H1 (cell line): ENCODE results near the gene ITGB2.

Experiments
- CREB1 ChIP-seq: IDR thresholded peaks from 2 replicates; pipeline ENCODE4 v1.6.1; 2012; ENCODE audit warnings: inconsistent platforms
- CTCF ChIP-seq, 3 experiments: IDR thresholded peaks; 1 replicate in 2 of 3; 2 replicates in 1 of 3; pipeline versions ENCODE4 v1.5.1 to v1.6.1; 2011; ENCODE audit warnings: low read length in 3 of 3, mild to moderate bottlenecking in 3 of 3, inconsistent platforms in 2 of 3, low read depth in 1 of 3, moderate library complexity in 1 of 3; ENCODE audit not compliant: insufficient read depth in 1 of 3; ENCODE audit errors: control extremely low read depth in 1 of 3

DNA sequence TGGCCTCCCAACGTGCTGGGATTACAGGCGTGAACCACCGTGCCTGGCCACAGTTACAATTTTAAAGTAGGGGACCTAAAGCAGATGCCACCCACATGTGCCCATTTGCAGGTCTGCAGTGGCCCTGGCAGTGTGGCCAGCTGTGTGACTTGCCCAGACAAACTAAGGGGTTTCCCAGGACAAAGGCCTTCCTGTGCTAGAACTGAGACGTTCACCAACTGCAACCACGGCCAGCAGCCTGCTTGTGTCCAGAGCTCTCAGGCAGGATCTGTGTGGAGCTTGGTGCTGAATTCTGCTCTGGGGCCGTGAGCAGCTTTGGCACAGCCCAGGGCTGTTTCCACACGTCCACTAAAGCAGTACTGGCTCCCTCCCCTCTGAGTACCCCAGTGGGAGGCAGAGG lies 36.6 kb downstream of the ITGB2 start:
- TF ChIP-seq CREB1 (no peak), CTCF (IDR thresholded peaks at IDR 0.05; ENCODE audit: control extremely low read depth in 1 of 3, insufficient read depth in 1 of 3, low read depth in 1 of 3, low read length in 3 of 3) (no peak)
